GM23338 (cell line): ENCODE data around the gene ANKMY2. TPM values are rescaled to one million over a fixed set of nuclear protein-coding genes. Genes with fewer than 3 reads are reported as not detected.

Source experiments
- ATAC-seq: fragments of 200-7000 bp; cut with Tn5 transposase; 3 replicates; pipeline ENCODE4 v1.9.1; 2020
- DNase-seq: peaks from one replicate; pipeline ENCODE4 v3.0.0-alpha.2; 2015; ENCODE audit warnings: low spot score
- H2AFZ ChIP-seq: fragments of 200-600 bp; sonication (generic); 2 replicates; pipeline ENCODE4 v1.8.0; 2016; ENCODE audit warnings: antibody characterized with exemption, mild to moderate bottlenecking, moderate library complexity
- H3F3A ChIP-seq: fragments of 200-600 bp; sonication (generic); replicated peaks from 2 replicates; pipeline ENCODE4 v1.8.0; 2017; ENCODE audit warnings: antibody characterized with exemption, mixed run types, low read depth
- H3K27ac ChIP-seq: fragments of 200-600 bp; sonication (generic); 2 replicates; pipeline ENCODE4 v1.6.1; 2016; ENCODE audit warnings: low read depth
- H3K27me3 ChIP-seq: fragments of 200-600 bp; sonication (generic); 2 replicates; pipeline ENCODE4 v1.8.0; 2016; ENCODE audit warnings: mild to moderate bottlenecking, mixed run types, moderate library complexity; ENCODE audit not compliant: insufficient read depth
- H3K36me3 ChIP-seq: fragments of 200-600 bp; sonication (generic); 2 replicates; pipeline ENCODE4 v1.8.0; 2016; ENCODE audit warnings: mild to moderate bottlenecking; ENCODE audit not compliant: insufficient read depth
- H3K4me1 ChIP-seq: fragments of 200-600 bp; sonication (generic); 2 replicates; pipeline ENCODE4 v1.8.0; 2016; ENCODE audit warnings: mild to moderate bottlenecking, moderate library complexity; ENCODE audit not compliant: insufficient read depth
- H3K4me2 ChIP-seq: fragments of 200-600 bp; sonication (generic); 2 replicates; pipeline ENCODE4 v1.7.1; 2017; ENCODE audit warnings: mixed run types
- H3K4me3 ChIP-seq: fragments of 200-600 bp; sonication (generic); 2 replicates; pipeline ENCODE4 v1.6.1; 2016; ENCODE audit warnings: mixed run types
- H3K79me2 ChIP-seq: fragments of 200-600 bp; sonication (generic); replicated peaks from 2 replicates; pipeline ENCODE4 v1.8.0; 2017; ENCODE audit warnings: mild to moderate bottlenecking; ENCODE audit not compliant: insufficient read depth
- H3K9me2 ChIP-seq: fragments of 200-600 bp; sonication (generic); 2 replicates; pipeline ENCODE4 v1.8.0; 2017; ENCODE audit not compliant: insufficient read depth
- H4K20me1 ChIP-seq: fragments of 200-600 bp; sonication (generic); replicated peaks from 2 replicates; pipeline ENCODE4 v1.8.0; 2017; ENCODE audit warnings: mild to moderate bottlenecking; ENCODE audit not compliant: insufficient read depth
- H3K27ac Mint-ChIP-seq: 2 replicates; pipeline ENCODE4 v1.8.0; 2020; ENCODE audit warnings: inconsistent platforms, mild to moderate bottlenecking, moderate library complexity, mixed read lengths
- H3K27me3 Mint-ChIP-seq: 3 replicates; pipeline ENCODE4 v1.8.0; 2022; ENCODE audit warnings: low read depth, mild to moderate bottlenecking, moderate library complexity, mixed read lengths, inconsistent platforms; ENCODE audit not compliant: insufficient read depth, poor library complexity
- H3K36me3 Mint-ChIP-seq: 3 replicates; pipeline ENCODE4 v1.8.0; 2021; ENCODE audit warnings: low read depth, mild to moderate bottlenecking, inconsistent platforms, moderate library complexity, mixed read lengths
- H3K4me1 Mint-ChIP-seq: 3 replicates; pipeline ENCODE4 v1.8.0; 2020; ENCODE audit warnings: mild to moderate bottlenecking, inconsistent platforms, mixed read lengths
- H3K4me3 Mint-ChIP-seq: 3 replicates; pipeline ENCODE4 v1.8.0; 2021; ENCODE audit warnings: moderate library complexity, mild to moderate bottlenecking, inconsistent platforms, mixed read lengths
- H3K9me3 Mint-ChIP-seq: 3 replicates; pipeline ENCODE4 v1.8.0; 2020; ENCODE audit warnings: moderate library complexity, mild to moderate bottlenecking, inconsistent platforms, mixed read lengths
- ETS1 ChIP-seq: IDR thresholded peaks from 2 replicates; pipeline ENCODE4 v1.6.1; 2016; ENCODE audit warnings: antibody characterized with exemption
- POLR2AphosphoS5 ChIP-seq: IDR thresholded peaks from 2 replicates; pipeline ENCODE4 v1.6.1; 2016; ENCODE audit warnings: antibody characterized with exemption, low read depth
- REST ChIP-seq: IDR thresholded peaks from one replicate; pipeline ENCODE4 v1.6.1; 2018; ENCODE audit warnings: antibody characterized with exemption; ENCODE audit not compliant: unreplicated experiment
- ZNF114 ChIP-seq: fragments of 250-450 bp; sonication (Bioruptor Pico); IDR thresholded peaks from 2 replicates; pipeline ENCODE4 v1.5.0; 2020; ENCODE audit warnings: mild to moderate bottlenecking, moderate library complexity
- ZNF331 ChIP-seq: fragments of 250-450 bp; sonication (Bioruptor Pico); IDR thresholded peaks from 2 replicates; pipeline ENCODE4 v1.5.0; 2020; ENCODE audit warnings: low read depth, mild to moderate bottlenecking, moderate library complexity
- ZNF462 ChIP-seq: fragments of 250-450 bp; sonication (Bioruptor Pico); IDR thresholded peaks from 2 replicates; pipeline ENCODE4 v1.5.0; 2020; ENCODE audit warnings: mild to moderate bottlenecking, moderate library complexity
- polyA plus RNA-seq: library from polyadenylated mRNA; unstranded; fragments of >200 nt; fragmentation: Nextera tagmentation; extraction: Ambion mirVana; gene quantifications from 2 replicates; pipeline ENCODE4 v1.2.1, GENCODE V29; 2016
- total RNA-seq: library from RNA; depleted of rRNA; stranded (reverse); fragments of >200 nt; shearing (Covaris generic); gene quantifications from 2 replicates; pipeline ENCODE4 v1.2.3, GENCODE V29; 2014

The ANKMY2 gene
- total and polyA plus RNA-seq, 2 experiments from 2014 or later, result 4.4 to 9.5 TPM

- TF ChIP-seq ZNF331 (peak; percentile 41; the same call in 1 of the 2 replicates), POLR2AphosphoS5 (no peak), ZNF114 (CRISPR knock-in tag) (peak; percentile 88)
Measured at GRCh38 chr7:16564909-16565426, 80.6 kb downstream of the ANKMY2 start (continued).

- Histone ChIP-seq H3K4me2 (no peak overlapping the region), H2AFZ (no peak overlapping the region), H4K20me1 (no peaks in the 10 kb centered on the region), H3K27ac (no peak overlapping the region), H3K4me3 (no peak overlapping the region), H3K4me1 (no peaks in the 10 kb centered on the region), H3K9me2 (no peaks in the 10 kb centered on the region), H3F3A (no peaks in the 10 kb centered on the region), H3K36me3 (no peaks in the 10 kb centered on the region), H3K79me2 (no peaks in the 10 kb centered on the region), H3K27me3 (no peaks in the 10 kb centered on the region)
- H3K36me3 Mint-ChIP-seq, result no peaks in the 10 kb centered on the region
- H3K4me1 Mint-ChIP-seq, result 0 out of 3 replicates have a peak, but pooled peaks cover 4% of the 10 kb centered on the region
- no peak for ATAC-seq
- DNase-seq, result no peak
- TF ChIP-seq REST, result no peak
- H3K4me3 Mint-ChIP-seq, result no peak overlapping the region
- no peak overlapping the region for H3K27ac Mint-ChIP-seq
- H3K27me3 Mint-ChIP-seq, result no peaks in the 10 kb centered on the region
- H3K9me3 Mint-ChIP-seq, result no peaks in the 10 kb centered on the region
Measured at GRCh38 chr7:16564023-16564380, 81.6 kb downstream of the ANKMY2 start.

GRCh38 chr7:16563281-16564022 is 82.1 kb downstream of the ANKMY2 start:
- H2AFZ ChIP-seq, result no peak overlapping the region
- no peaks in the 10 kb centered on the region for H3K36me3 ChIP-seq
- no peak overlapping the region for H3K27ac ChIP-seq
- no peaks in the 10 kb centered on the region for H3K9me3 Mint-ChIP-seq
- H3K27ac Mint-ChIP-seq, result no peak overlapping the region
- no peaks in the 10 kb centered on the region for H3K9me2 ChIP-seq
- no peaks in the 10 kb centered on the region for H3K27me3 Mint-ChIP-seq
- no peaks in the 10 kb centered on the region for H3K79me2 ChIP-seq
- H4K20me1 ChIP-seq, result no peaks in the 10 kb centered on the region
- no peaks in the 10 kb centered on the region for H3K27me3 ChIP-seq
- no peak overlapping the region for H3K4me3 Mint-ChIP-seq
- ATAC-seq (no peak), DNase-seq (no peak)
- H3K4me1 Mint-ChIP-seq, result 0 out of 3 replicates have a peak, but pooled peaks cover 4% of the 10 kb centered on the region
- H3F3A ChIP-seq, result no peaks in the 10 kb centered on the region
- no peak overlapping the region for H3K4me3 ChIP-seq
- no peaks in the 10 kb centered on the region for H3K4me1 ChIP-seq
- no peak overlapping the region for H3K4me2 ChIP-seq
- H3K36me3 Mint-ChIP-seq, result no peaks in the 10 kb centered on the region
- TF ChIP-seq ETS1 (no peak), ZNF462 (CRISPR knock-in tag) (no peak)
